ENCODE data around the gene DLG1.

DLG1 gene

DNA sequence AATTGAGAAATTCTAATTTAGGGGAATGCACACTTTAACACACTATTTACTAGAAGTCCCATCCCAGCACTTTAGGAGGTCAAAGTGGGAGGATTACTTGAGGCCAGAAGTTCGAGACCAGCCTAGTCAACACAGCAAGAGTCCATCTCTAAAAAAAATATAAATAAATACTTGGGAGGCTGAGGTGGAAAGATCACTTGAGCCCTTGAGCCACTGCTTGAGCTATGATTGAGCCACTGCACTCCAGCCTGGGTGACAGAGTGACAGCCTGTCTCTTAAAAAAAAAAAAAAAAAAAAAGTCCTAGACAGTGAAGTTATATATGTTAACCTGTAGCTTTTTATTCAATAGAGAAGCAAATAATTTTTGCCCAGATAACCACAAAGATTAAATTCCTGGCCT is 69.2 kb downstream of the DLG1 start:
- DNase-seq (ENCODE audit: insufficient read length, low spot score) (no peak), FAIRE-seq (no peak)
- TF ChIP-seq, protein P1, sequence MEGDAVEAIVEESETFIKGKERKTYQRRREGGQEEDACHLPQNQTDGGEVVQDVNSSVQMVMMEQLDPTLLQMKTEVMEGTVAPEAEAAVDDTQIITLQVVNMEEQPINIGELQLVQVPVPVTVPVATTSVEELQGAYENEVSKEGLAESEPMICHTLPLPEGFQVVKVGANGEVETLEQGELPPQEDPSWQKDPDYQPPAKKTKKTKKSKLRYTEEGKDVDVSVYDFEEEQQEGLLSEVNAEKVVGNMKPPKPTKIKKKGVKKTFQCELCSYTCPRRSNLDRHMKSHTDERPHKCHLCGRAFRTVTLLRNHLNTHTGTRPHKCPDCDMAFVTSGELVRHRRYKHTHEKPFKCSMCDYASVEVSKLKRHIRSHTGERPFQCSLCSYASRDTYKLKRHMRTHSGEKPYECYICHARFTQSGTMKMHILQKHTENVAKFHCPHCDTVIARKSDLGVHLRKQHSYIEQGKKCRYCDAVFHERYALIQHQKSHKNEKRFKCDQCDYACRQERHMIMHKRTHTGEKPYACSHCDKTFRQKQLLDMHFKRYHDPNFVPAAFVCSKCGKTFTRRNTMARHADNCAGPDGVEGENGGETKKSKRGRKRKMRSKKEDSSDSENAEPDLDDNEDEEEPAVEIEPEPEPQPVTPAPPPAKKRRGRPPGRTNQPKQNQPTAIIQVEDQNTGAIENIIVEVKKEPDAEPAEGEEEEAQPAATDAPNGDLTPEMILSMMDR (IDR thresholded peaks at IDR 0.05; ENCODE audit: insufficient read depth, missing control alignments), result no peak

DNA sequence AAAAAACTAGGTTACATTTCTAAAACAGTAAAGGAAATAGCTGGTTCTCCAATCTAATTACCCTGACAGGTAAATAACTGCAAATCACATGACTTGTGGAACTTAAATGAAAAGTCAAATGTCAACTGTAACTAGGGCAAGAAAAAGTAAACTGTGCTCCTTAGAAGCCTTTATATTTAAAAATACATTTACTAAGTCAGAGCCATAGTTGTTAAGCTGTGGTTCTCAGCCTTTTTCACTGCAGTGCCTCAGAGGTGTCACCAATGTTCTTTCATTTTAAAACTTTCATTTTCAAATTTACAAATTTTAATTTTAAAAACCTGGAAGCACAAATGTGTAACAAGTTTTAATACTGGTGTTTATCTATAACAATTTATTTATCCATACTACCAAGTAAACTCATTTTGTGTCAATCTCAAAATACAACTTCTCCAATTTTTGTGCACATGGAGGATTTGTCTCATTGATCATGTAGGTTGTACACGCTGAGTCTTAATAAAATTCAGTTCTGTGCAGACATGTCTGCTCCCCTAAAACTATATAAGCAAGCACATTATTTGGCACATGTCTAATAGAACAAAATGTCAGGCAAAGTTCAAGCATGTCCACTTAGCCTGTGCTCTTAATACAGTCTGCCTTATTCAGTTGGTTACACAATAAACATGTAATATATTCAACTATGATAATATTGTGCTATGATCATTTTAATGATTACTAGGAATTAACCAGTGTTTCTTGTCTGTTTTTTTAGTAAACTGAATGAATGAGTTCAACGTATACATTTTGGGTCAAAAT is 70.4 kb downstream of the DLG1 start:
- DNase-seq (ENCODE audit: insufficient read length, low spot score) (no peak), FAIRE-seq (no peak)
- TF ChIP-seq, protein P1 (IDR thresholded peaks at IDR 0.05; ENCODE audit: insufficient read depth, missing control alignments), result no peak

DNA sequence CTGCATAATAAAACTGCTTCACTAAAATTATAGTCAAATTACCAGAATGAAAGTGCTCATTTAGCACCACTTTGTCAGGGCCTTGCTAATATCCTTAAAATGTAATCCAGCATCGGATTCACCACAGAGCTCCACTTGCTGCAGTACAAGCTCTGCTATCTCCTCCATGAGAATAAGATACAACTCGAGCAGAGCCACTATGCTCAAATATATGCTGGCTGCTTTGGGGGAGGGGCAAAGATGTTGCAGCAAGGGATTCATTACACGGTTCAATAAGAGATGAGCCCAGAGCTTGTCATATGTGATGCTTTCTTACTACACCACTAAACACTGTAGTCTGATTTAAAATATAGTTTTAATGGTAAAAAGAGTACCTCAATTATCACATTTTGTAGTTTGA is 72.2 kb downstream of the DLG1 start:
- TF ChIP-seq, protein P1 (IDR thresholded peaks at IDR 0.05; ENCODE audit: insufficient read depth, missing control alignments), result no peak
- DNase-seq (ENCODE audit: insufficient read length, low spot score), result no peak
- no peak for FAIRE-seq

DNA sequence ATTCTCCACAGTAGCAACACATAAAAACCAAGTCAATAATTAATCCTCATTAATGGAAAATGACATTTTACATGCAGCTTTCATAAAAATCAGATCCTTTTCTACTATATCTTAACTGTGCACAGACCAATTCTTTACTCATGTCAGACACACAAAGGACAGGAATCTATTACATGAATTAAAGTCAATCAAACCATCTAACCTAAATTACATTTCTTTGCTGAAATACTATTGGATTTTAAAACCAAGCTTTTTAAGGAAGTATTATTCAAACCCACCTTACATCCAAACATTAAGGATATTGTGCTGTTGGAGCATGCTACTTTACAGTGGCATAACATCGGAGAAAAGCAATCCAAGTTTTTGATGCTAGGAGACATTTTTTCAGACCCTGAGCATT is 72.8 kb downstream of the DLG1 start:
- FAIRE-seq (no peak), DNase-seq (ENCODE audit: insufficient read length, low spot score) (no peak)
- TF ChIP-seq, protein P1 (IDR thresholded peaks at IDR 0.05; ENCODE audit: insufficient read depth, missing control alignments), result no peak

DNA sequence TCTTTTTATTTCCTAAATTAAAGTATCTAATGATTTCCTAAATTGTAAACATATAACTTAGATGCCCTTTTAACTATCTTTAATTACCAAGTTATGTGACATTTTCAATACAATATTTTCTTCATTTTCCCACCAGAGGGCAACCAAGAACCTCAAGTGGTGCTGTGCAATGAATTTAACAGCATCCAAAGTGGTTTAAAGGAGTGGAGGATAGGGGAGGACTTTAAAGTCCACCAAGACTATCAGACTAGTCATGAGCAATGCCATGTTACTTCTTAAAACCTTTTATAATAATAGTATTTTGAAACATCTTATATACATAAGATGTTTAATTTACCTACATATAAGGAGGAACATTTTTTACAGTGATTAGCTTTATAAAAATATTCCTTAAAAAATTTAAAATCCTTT is 74.4 kb downstream of the DLG1 start:
- TF ChIP-seq, protein P1 (IDR thresholded peaks at IDR 0.05; ENCODE audit: insufficient read depth, missing control alignments), result peak; percentile 76
- DNase-seq (ENCODE audit: insufficient read length, low spot score) (no peak), FAIRE-seq (no peak)

DNA sequence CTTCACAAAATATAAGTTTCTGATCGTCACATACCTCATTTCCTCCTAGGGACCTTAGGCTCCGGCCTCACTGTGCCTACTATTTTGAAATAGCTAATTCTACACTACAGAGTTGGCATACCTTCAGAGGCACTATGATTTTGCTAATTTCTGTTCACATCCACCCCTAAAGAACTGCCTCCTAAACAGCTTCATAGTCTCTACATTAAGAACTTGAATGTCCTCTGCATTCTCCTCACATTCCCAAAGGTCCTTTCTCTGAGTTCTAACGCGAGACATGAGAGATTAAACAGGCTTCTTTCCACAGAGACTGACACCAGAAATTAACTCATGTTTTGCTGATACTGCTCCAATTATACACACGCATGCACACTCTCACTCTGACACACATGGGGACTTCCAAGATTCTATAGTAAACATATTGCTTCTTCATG is 75.5 kb downstream of the DLG1 start:
- TF ChIP-seq, protein P1 (IDR thresholded peaks at IDR 0.05; ENCODE audit: insufficient read depth, missing control alignments), result no peak
- DNase-seq (ENCODE audit: insufficient read length, low spot score), result no peak
- no peak for FAIRE-seq

DNA sequence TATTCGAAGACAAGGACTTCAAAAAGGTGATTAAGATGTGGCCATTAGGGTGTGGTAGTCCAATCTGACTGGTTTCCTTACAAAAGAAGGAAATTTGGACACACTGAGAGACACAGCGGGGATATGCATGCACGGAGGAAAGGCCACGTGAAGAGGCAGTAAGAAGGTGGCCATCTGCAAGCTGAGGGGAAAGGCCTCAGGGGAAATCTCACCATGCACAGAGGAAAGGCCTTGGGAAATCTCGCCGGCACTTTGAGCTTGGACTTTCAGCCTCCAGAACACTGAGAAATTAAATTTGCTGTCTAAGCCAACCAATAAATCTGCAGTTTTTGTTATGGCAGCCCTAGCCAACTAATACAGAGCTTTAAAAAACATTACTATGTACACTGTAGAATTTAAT is 78.8 kb downstream of the DLG1 start:
- TF ChIP-seq, protein P1 (IDR thresholded peaks at IDR 0.05; ENCODE audit: insufficient read depth, missing control alignments), result no peak
- FAIRE-seq, result no peak
- DNase-seq (ENCODE audit: insufficient read length, low spot score), result no peak
